Measurements from ENCODE around the gene MTMR10. TPM values are rescaled to one million over a fixed set of nuclear protein-coding genes. Genes with fewer than 3 reads are reported as not detected.
A peak's percentile ranks its signal among the peaks of the same experiment; 100 is the strongest.

Gene MTMR10
- polyA plus RNA-seq, 6 donors from 2014 or later: 2.7 to 43.0 (median 17.1) TPM

DNA sequence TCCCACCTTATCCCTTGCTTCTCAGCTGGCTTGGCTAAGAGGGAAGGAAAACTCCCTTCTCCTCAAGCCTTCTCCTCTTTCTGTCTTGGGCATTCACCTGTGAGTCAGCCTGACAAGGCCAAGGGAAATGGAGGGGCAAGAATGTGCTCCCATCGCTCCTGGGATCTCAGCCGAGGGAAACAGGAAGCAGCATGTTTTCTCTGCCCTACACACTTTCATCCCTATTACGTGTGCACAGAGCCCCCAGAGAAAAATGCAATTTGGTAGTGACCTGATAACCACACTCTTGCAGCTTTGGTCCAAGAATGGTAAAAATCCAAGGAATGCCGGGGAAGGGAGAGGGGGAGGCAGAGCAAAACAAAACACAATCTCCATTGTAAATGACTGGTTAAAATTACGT, 32.9 kb upstream of the MTMR10 start:
- Mint-ChIP-seq H3K27me3 (no peaks in the 10 kb centered on the region), H3K27ac (peak overlapping the region in 1 of 6 donors; percentile 82), H3K4me1 (peaks cover 34 to 58% (median 45%) of the 10 kb centered on the region in 3 donors), H3K9me3 (peaks cover 0 to 7% (median 0%) of the 10 kb centered on the region in 7 donors), H3K4me3 (no peak overlapping the region), H3K36me3 (peaks cover 0 to 9% of the 10 kb centered on the region in 2 donors)
- DNase-seq (no peak), ATAC-seq (ENCODE audit: low read depth in 2 of 2) (no peak)

DNA sequence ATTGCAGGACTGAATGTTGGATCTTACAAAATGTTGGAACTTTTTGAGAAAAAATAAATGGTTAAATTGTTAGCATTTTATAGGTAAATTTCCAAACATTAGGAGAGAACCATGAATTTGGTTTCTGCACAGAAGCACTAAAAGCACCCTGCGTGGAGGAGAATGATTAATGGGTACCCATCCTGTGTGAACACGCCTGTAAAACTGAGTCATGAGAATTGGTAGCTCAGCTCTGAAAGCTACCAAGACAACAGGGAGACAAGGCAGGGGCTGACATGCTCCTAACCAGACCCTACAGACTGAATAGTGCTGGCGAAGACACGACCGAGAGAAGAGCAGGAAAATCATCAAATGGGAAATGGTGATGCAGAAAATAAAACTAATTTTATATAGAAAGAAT, 32.4 kb upstream of the MTMR10 start:
- peaks cover 0 to 9% of the 10 kb centered on the region in 2 donors for H3K36me3 Mint-ChIP-seq
- DNase-seq (no peak), ATAC-seq (ENCODE audit: low read depth in 2 of 2) (no peak)
- no peaks in the 10 kb centered on the region for H3K27me3 Mint-ChIP-seq
- H3K4me3 Mint-ChIP-seq: peak overlapping the region in 1 of 8 donors; percentile 30
- H3K4me1 Mint-ChIP-seq: peaks cover 34 to 61% (median 45%) of the 10 kb centered on the region in 3 donors
- peak overlapping the region in 1 of 6 donors; percentile 12 for H3K27ac Mint-ChIP-seq
- peaks cover 0 to 7% (median 0%) of the 10 kb centered on the region in 7 donors for H3K9me3 Mint-ChIP-seq

DNA sequence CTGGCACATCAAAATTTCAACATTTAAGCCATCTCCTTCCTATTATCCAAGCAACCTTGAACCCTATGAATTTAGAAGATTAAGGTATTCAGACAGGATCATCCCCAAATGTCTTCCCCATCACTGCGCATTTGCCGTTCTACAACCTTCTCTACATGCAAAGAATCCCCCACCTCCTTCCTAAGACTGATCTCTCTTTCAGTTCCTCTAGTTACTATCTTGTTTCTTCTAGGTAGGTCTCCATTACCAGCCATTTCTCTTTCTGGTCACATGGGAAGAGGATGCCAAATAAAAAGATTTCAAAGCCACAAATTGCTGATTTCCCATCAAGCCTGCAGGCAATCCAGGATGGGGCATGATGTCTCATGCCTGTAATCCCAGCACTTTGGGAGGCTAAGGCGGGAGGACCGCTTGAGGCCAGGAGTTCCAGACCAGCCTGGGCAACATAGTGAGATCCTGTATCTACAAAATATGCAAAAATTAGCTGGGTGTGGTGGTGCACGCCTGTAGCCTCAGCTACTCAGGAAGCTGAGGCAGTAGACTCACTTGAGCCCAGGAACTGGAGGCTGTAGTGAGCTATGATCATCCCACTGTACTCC, 29.7 kb upstream of the MTMR10 start:
- peak; percentile 90 to 91 for ATAC-seq (ENCODE audit: low read depth in 2 of 2)
- peaks cover 38 to 62% (median 45%) of the 10 kb centered on the region in 3 donors for H3K4me1 Mint-ChIP-seq

DNA sequence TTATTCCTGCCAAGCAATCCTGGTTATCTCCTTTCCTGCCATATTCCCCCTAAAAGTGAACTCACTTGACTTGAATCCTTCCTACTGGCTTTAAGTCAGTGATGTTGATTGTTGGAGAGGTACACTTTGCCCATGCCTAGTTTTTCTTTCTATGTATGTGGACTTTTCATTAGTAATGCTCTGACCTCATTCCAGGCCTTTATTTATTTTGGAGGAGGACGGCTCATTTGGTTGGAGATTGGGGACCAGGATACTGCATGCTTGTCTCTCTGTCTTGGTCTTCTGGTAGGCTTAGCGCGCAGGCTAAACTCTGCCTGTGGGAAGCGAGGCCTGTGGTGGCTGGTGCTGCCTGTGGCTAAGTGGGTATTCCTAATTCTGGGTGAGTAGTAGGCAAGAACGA, 29.1 kb upstream of the MTMR10 start:
- H3K27me3 Mint-ChIP-seq: no peaks in the 10 kb centered on the region
- H3K9me3 Mint-ChIP-seq: peaks cover 0 to 7% (median 0%) of the 10 kb centered on the region in 7 donors
- no peak for ATAC-seq (ENCODE audit: low read depth in 2 of 2)
- no peak for DNase-seq
- peak overlapping the region in 4 of 6 donors; percentile 25 to 88 (median 74) for H3K27ac Mint-ChIP-seq
- H3K4me3 Mint-ChIP-seq: peak overlapping the region in 4 of 8 donors; percentile 9 to 49 (median 24)
- H3K36me3 Mint-ChIP-seq: peaks cover 0 to 9% of the 10 kb centered on the region in 2 donors
- peaks cover 41 to 65% (median 50%) of the 10 kb centered on the region in 3 donors for H3K4me1 Mint-ChIP-seq

More for the DNA sequence above, 29.7 kb upstream of the MTMR10 start:
- peak; percentile 22 for DNase-seq
- Mint-ChIP-seq H3K27me3 (no peaks in the 10 kb centered on the region), H3K9me3 (peaks cover 0 to 7% (median 0%) of the 10 kb centered on the region in 7 donors), H3K27ac (peak overlapping the region in 5 of 6 donors; percentile 0 to 57 (median 18)), H3K36me3 (peaks cover 0 to 9% of the 10 kb centered on the region in 2 donors), H3K4me3 (peak overlapping the region in 6 of 8 donors; percentile 0 to 54 (median 24))

DNA sequence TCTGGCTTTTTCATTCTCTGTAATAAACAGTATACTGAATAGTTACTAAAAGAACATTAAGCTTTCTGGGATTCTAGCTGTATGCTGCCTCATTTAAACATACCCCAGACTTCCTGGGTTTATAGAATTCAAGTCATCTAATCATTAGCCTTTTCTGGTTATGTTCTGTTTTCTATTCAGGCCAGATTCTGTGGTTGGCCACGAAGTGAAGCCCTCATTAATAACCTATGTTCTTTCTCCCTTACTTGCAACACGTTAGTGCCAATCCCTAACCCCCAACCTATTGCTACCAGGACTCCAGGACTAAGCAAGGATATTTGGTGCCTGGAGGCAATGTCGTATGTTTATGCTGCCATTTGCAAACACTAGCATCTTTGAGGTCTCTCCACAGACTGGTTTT, 28.6 kb upstream of the MTMR10 start:
- DNase-seq: no peak
- Mint-ChIP-seq H3K27ac (peak overlapping the region in 3 of 6 donors; percentile 28 to 88 (median 75)), H3K4me1 (peaks cover 40 to 70% (median 52%) of the 10 kb centered on the region in 3 donors), H3K4me3 (no peak overlapping the region), H3K27me3 (no peaks in the 10 kb centered on the region), H3K36me3 (peaks cover 0 to 9% of the 10 kb centered on the region in 2 donors), H3K9me3 (peaks cover 0 to 7% (median 0%) of the 10 kb centered on the region in 7 donors)
- ATAC-seq (ENCODE audit: low read depth in 2 of 2): no peak

DNA sequence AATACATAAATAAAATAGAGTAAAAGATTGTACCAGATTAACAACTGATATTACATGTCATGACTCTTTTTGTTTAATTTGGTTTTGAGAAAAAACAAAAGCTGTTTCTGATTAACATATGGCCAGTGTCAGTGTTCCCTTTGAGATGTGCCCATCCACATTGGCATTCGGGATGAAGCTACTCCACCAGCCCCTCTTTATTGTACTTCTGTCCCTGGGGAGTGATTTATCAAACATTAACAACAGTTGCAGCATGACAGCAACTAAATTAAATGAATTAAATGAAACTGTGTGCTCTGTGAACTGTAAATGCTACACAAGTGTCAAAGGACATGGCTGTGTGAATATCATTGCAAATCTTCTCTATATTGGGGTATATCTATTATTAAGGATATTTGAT, 25.9 kb upstream of the MTMR10 start:
- no peak for DNase-seq
- ATAC-seq (ENCODE audit: low read depth in 2 of 2): no peak
- Mint-ChIP-seq H3K27me3 (no peaks in the 10 kb centered on the region), H3K9me3 (peaks cover 5 to 15% (median 10%) of the 10 kb centered on the region in 7 donors), H3K4me3 (no peak overlapping the region), H3K4me1 (peaks cover 47 to 72% (median 51%) of the 10 kb centered on the region in 3 donors), H3K27ac (peak overlapping the region in 1 of 6 donors; percentile 33), H3K36me3 (peaks cover 4 to 16% of the 10 kb centered on the region in 2 donors)

DNA sequence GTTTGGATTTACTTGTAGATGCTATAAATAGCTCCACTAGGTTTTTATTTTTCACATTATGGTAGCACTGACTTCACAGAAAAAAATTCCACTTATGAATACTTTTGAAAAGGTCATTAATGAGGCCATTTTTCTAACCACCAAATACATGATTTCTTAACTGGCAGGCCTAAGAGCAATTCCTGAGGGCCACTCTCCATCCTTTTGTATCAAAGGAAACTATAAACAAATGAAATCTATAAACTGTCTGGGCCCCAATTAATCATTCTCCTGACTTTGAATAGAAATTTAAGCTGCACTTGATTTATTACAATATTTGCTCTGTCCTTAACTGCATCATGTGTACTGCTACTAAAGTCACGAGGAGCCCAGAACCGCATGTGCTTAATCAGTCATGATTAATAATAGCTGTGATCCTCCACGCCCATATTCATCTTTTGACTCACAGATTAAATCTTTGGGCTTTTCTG, 25.1 kb upstream of the MTMR10 start:
- peaks cover 48 to 66% (median 51%) of the 10 kb centered on the region in 3 donors for H3K4me1 Mint-ChIP-seq
- DNase-seq (no peak), ATAC-seq (ENCODE audit: low read depth in 2 of 2) (no peak)
- H3K27ac Mint-ChIP-seq: peak overlapping the region in 1 of 6 donors; percentile 8
- H3K27me3 Mint-ChIP-seq: no peaks in the 10 kb centered on the region
- H3K4me3 Mint-ChIP-seq: peak overlapping the region in 1 of 8 donors; percentile 32
- H3K36me3 Mint-ChIP-seq: peaks cover 8 to 24% of the 10 kb centered on the region in 2 donors
- peaks cover 5 to 22% (median 15%) of the 10 kb centered on the region in 7 donors for H3K9me3 Mint-ChIP-seq

DNA sequence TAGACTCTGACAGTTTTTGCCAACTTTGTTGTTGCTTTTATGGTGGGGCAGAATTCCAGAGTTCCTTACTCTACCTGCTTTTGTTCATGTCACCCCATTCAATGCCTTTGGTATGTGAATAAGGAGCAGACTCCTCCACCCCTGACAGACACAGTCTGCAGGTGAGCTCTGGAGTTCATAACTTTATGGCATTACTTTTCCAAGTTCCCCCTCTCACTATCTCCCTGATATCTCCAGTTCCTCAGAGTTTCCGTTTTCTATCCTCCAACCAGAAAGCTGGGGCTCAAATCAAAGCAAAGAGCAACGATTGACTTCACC, 23.1 kb upstream of the MTMR10 start:
- peaks cover 38 to 53% (median 38%) of the 10 kb centered on the region in 3 donors for H3K4me1 Mint-ChIP-seq
- peak overlapping the region in 7 of 8 donors; percentile 22 to 80 (median 62) for H3K4me3 Mint-ChIP-seq
- peaks cover 6 to 30% (median 18%) of the 10 kb centered on the region in 7 donors for H3K9me3 Mint-ChIP-seq
- no peak for DNase-seq
- H3K27ac Mint-ChIP-seq: peak overlapping the region; percentile 75 to 96 (median 91)
- H3K36me3 Mint-ChIP-seq: peaks cover 8 to 29% of the 10 kb centered on the region in 2 donors
- H3K27me3 Mint-ChIP-seq: no peaks in the 10 kb centered on the region
- no peak for ATAC-seq (ENCODE audit: low read depth in 2 of 2)

DNA sequence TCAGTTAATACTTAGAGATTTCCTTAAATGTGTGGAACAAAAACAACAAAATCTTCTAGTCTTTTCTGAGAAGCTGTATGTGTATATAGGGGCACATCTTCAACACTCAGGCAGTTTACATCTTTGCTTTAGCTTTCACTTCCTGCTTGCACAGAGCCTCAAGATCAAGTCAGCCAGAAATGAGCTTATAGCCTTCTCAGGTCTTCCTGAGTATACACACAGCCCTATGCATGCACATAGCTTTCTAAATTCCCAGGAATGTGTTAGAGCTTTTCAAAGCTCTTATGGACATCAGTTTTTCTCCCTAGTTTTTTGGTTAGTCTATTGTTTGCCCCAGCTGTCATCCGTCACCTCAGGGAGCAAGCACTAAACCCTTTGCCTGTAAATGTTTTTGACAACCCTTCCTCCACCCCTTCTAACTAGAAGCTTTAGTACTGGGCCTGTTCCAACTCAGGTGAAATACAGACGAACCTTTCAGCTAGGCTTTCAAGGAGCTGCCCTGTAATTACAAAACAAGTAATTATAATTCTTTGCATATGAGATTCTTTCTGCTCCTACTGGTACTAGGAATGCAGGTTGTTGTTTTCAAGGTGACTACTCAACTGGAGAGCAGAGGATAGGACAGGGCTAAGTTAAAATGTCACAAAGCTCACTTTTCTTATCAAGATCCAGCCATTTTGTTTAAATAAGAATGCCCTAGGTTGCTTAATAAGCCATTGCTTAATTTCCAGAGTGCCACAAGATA, 22.6 kb upstream of the MTMR10 start:
- peak overlapping the region; percentile 22 to 80 (median 62) for H3K4me3 Mint-ChIP-seq
- DNase-seq (peak; percentile 50), ATAC-seq (ENCODE audit: low read depth in 2 of 2) (peak; percentile 98 to 99)
- H3K36me3 Mint-ChIP-seq: peaks cover 8 to 34% of the 10 kb centered on the region in 2 donors
- peaks cover 10 to 34% (median 21%) of the 10 kb centered on the region in 7 donors for H3K9me3 Mint-ChIP-seq
- H3K27me3 Mint-ChIP-seq: no peaks in the 10 kb centered on the region
- peak overlapping the region; percentile 75 to 96 (median 91) for H3K27ac Mint-ChIP-seq
- H3K4me1 Mint-ChIP-seq: peaks cover 43 to 56% (median 43%) of the 10 kb centered on the region in 3 donors

DNA sequence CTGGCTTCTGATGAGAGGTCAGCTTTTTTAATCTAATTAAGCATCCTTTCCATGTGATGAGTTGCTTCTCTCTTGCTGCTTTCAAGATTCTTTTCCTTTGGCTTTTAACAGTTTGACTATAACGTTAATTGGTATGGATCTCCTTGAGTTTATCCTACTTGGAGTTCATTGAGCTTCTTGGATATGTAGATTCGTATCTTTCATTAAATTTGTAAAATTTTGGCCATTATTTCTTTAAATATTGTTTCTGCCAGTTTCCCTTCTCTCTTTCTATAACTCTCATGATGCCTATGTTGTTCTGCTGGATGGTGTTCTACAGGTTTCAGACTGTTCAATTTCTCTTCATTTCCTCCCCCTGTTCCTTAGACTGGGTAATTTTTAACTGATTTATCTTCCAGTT, 21.0 kb upstream of the MTMR10 start:
- no peaks in the 10 kb centered on the region for H3K27me3 Mint-ChIP-seq
- peaks cover 8 to 34% of the 10 kb centered on the region in 2 donors for H3K36me3 Mint-ChIP-seq
- DNase-seq: no peak
- H3K27ac Mint-ChIP-seq: peak overlapping the region in 1 of 6 donors; percentile 63
- H3K4me1 Mint-ChIP-seq: peaks cover 53 to 65% (median 54%) of the 10 kb centered on the region in 3 donors
- H3K4me3 Mint-ChIP-seq: no peak overlapping the region
- H3K9me3 Mint-ChIP-seq: peaks cover 10 to 34% (median 21%) of the 10 kb centered on the region in 7 donors
- no peak for ATAC-seq (ENCODE audit: low read depth in 2 of 2)

DNA sequence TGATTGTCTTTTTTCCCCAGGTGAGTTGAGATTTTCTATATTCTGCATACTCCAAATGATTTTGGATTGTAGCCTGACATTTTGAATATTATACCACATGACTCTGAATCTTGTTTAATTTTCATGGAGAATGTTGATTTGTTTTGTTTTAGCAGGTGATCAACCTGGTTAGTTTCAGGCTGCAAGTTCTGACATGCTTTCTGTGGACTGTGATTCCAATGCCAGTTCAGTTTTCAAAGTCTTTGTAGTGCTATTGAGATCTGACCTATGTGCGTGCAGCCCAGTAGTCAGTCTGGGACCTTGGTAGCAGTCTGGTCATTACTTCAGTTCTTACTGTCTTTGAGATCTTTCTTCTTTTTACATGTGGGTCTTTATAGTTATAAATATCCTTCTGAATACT, 18.6 kb upstream of the MTMR10 start:
- peak overlapping the region in 2 of 6 donors; percentile 38 to 93 for H3K27ac Mint-ChIP-seq
- peaks cover 63 to 79% (median 68%) of the 10 kb centered on the region in 3 donors for H3K4me1 Mint-ChIP-seq
- peaks cover 10 to 34% (median 21%) of the 10 kb centered on the region in 7 donors for H3K9me3 Mint-ChIP-seq
- peaks cover 8 to 34% of the 10 kb centered on the region in 2 donors for H3K36me3 Mint-ChIP-seq
- no peak overlapping the region for H3K4me3 Mint-ChIP-seq
- ATAC-seq (ENCODE audit: low read depth in 2 of 2) (no peak), DNase-seq (no peak)
- no peaks in the 10 kb centered on the region for H3K27me3 Mint-ChIP-seq

DNA sequence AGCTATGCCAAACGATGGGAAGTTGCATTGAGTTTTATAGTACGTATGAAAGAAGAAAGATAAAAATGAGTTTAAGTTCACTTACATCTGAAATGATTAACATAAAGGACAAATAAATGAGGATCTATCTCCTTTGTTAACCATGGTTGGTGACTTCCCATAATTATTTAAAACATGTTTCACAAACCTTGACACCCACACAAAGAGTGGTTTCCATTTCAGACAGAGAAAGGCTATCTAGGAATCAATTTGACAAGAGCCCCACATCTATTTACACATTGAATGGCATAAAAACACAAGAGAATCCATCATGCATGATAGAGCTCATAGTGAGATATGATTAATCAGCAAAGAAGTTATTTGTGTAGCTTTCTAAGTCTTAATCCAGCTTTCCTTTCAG, 14.2 kb upstream of the MTMR10 start:
- H3K27ac Mint-ChIP-seq: peak overlapping the region; percentile 18 to 94 (median 68)
- peaks cover 66 to 87% (median 73%) of the 10 kb centered on the region in 3 donors for H3K4me1 Mint-ChIP-seq

DNA sequence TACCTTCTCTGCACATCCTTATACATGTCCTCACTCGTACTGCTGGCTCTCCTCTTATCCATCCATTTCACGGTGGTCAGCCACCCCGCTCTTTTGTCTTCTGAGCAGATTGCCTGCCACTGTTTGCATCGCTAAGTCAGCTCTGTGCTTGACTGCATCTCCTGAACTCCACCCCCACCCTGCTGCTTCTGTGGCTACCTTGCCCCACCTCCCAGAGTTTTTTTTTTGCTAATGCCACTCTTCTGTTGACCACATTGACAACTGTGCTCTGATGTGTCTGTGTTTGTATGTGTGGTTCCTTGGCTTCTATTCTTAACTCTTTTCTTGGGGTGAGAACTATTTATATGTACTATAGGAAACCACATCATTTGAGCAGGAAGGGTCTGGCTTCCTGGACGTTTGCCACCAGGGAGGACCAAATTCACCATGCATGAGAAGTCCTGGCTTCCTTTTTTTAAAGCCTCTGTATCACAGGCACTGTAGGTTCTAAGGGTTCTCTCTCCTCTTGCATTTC, 12.8 kb upstream of the MTMR10 start:
- Mint-ChIP-seq H3K4me3 (peak overlapping the region; percentile 54 to 96 (median 83)), H3K36me3 (peaks cover 0 to 3% of the 10 kb centered on the region in 2 donors), H3K27me3 (no peaks in the 10 kb centered on the region), H3K4me1 (peaks cover 65 to 95% (median 75%) of the 10 kb centered on the region in 3 donors), H3K9me3 (peaks cover 0 to 4% (median under 1%) of the 10 kb centered on the region in 7 donors), H3K27ac (peak overlapping the region; percentile 57 to 96 (median 91))
- peak; percentile 84 to 87 for ATAC-seq (ENCODE audit: low read depth in 2 of 2)
- DNase-seq: peak; percentile 70

More for the DNA sequence above, 14.2 kb upstream of the MTMR10 start:
- DNase-seq (no peak), ATAC-seq (ENCODE audit: low read depth in 2 of 2) (no peak)
- Mint-ChIP-seq H3K9me3 (peaks cover 0 to 12% (median 5%) of the 10 kb centered on the region in 7 donors), H3K36me3 (peaks cover 0 to 10% of the 10 kb centered on the region in 2 donors), H3K27me3 (no peaks in the 10 kb centered on the region), H3K4me3 (peak overlapping the region; percentile 15 to 82 (median 72))

All from naive B cell (primary cell).